HS-27A (cell line): ENCODE data around the gene FGD5.
A peak's percentile ranks its signal among the peaks of the same experiment; 100 is the strongest.

Experiments used
- DNase-seq: peaks from one replicate; pipeline ENCODE4 v3.0.0-alpha.2; 2012; ENCODE audit warnings: low read depth, missing footprints

The FGD5 gene

GRCh38 chr3:14938954-14939353 lies 120.2 kb downstream of the FGD5 start:
- no peak for DNase-seq

- DNase-seq = no peak
Observed at GRCh38 chr3:14941871-14942270, 123.1 kb downstream of the FGD5 start.

- no peak for DNase-seq
Observed at GRCh38 chr3:14943042-14943441, 124.3 kb downstream of the FGD5 start.

- no peak for DNase-seq
Observed at GRCh38 chr3:14946236-14946635, 127.5 kb downstream of the FGD5 start.

- DNase-seq = peak; percentile 3
Observed at GRCh38 chr3:14946739-14947099, 128.0 kb downstream of the FGD5 start.

GRCh38 chr3:14947100-14947885 lies 128.5 kb downstream of the FGD5 start, which contains the start of gene NR2C2:
Gene NR2C2, plus strand, starts transcription at chr3:14947583. Its CDS starts 56,332 bp downstream, at chr3:15003915.
- DNase-seq = peak; percentile 56

- peak; percentile 93 for DNase-seq
Observed at GRCh38 chr3:14947886-14948608, 129.3 kb downstream of the FGD5 start.

- peak; percentile 15 for DNase-seq
Observed at GRCh38 chr3:14948609-14949038, 129.9 kb downstream of the FGD5 start.

GRCh38 chr3:14949126-14949525 lies 130.4 kb downstream of the FGD5 start:
- no peak for DNase-seq

- no peak for DNase-seq
Observed at GRCh38 chr3:14950274-14950673, 131.5 kb downstream of the FGD5 start.

GRCh38 chr3:14957153-14957552 lies 138.4 kb downstream of the FGD5 start:
- no peak for DNase-seq

GRCh38 chr3:14957925-14958324 lies 139.2 kb downstream of the FGD5 start:
- no peak for DNase-seq

GRCh38 chr3:14959359-14959943 lies 140.7 kb downstream of the FGD5 start:
- DNase-seq = no peak

GRCh38 chr3:14962762-14963161 lies 144.0 kb downstream of the FGD5 start:
- DNase-seq = peak; percentile 7

- no peak for DNase-seq
Observed at GRCh38 chr3:14967285-14967684, 148.5 kb downstream of the FGD5 start.

- DNase-seq = no peak
Observed at GRCh38 chr3:14969671-14970070, 150.9 kb downstream of the FGD5 start.

- DNase-seq = no peak
Observed at GRCh38 chr3:14976317-14976716, 157.6 kb downstream of the FGD5 start.

GRCh38 chr3:14980689-14981088 lies 161.9 kb downstream of the FGD5 start:
- no peak for DNase-seq
